Fibroblast of villous mesenchyme (primary cell): Measurements from ENCODE around the gene PEPD. TPM values are rescaled to one million over a fixed set of nuclear protein-coding genes. Genes with fewer than 3 reads are reported as not detected.

Source experiments
- DNase-seq: peaks from one replicate; pipeline ENCODE4 v3.0.0-alpha.2; 2010; ENCODE audit warnings: low read depth
- H3K4me3 ChIP-seq: 2 replicates; pipeline ENCODE4 v1.5.1; 2011; ENCODE audit warnings: low read depth, mild to moderate bottlenecking, low read length
- CTCF ChIP-seq: IDR thresholded peaks from 2 replicates; pipeline ENCODE4 v1.5.1; 2012; ENCODE audit warnings: low read depth, mild to moderate bottlenecking, low read length; ENCODE audit not compliant: insufficient read depth
- total RNA-seq: library from RNA; depleted of rRNA; stranded (reverse); fragments of >200 nt; gene quantifications from 2 replicates; pipeline ENCODE4 v1.2.3, GENCODE V29; 2012

PEPD gene
- total RNA-seq, 1 donor, result 66.1 TPM

GRCh38 chr19:33554391-33554790 lies 32.8 kb upstream of the PEPD start:
- no peak for TF ChIP-seq CTCF
- DNase-seq, result no peak
- H3K4me3 ChIP-seq, result no peak overlapping the region

DNA sequence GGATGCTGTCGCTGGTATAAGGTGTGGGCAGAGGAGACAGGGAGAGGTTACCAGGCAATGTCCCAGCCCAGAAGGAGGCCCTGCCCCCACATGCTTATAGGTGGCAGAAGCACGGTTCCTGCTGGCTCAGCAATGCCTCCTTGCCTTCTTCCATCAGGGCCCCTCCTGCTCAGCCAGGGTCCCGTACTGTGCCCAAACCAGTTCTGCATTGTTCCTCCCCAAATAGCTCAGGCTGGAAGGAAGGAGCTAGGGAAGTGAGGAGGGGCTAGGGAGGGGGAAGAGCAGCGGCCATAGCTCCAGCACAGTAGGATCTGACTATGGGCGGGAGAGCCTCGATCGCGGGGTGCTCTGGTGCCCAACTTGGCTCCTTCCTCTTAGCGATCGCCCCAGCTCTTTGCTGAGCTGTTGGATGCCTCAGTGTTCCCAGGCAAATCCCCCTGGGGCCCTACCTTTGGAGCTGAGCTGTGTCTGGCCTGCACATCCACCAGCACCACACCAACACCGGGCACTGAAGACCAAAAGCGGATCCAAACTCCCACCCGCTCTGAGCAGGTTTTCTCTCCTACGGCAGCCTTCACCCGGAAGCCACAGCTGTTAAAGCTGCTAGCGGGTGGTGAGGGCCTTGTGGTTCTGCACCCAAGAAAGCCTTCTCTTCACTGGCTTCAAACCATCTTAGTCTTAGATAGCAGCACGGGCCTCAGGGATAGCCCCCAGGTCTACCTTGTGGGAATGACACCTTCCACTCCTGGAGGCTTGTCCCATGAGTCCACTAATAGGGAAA lies 32.1 kb upstream of the PEPD start:
- TF ChIP-seq CTCF, result no peak

GRCh38 chr19:33552928-33553279 lies 31.3 kb upstream of the PEPD start:
- no peak for DNase-seq
- TF ChIP-seq CTCF, result no peak
- H3K4me3 ChIP-seq, result no peak overlapping the region

More for the DNA sequence above, 32.1 kb upstream of the PEPD start:
- no peak overlapping the region for H3K4me3 ChIP-seq
- DNase-seq, result no peak

DNA sequence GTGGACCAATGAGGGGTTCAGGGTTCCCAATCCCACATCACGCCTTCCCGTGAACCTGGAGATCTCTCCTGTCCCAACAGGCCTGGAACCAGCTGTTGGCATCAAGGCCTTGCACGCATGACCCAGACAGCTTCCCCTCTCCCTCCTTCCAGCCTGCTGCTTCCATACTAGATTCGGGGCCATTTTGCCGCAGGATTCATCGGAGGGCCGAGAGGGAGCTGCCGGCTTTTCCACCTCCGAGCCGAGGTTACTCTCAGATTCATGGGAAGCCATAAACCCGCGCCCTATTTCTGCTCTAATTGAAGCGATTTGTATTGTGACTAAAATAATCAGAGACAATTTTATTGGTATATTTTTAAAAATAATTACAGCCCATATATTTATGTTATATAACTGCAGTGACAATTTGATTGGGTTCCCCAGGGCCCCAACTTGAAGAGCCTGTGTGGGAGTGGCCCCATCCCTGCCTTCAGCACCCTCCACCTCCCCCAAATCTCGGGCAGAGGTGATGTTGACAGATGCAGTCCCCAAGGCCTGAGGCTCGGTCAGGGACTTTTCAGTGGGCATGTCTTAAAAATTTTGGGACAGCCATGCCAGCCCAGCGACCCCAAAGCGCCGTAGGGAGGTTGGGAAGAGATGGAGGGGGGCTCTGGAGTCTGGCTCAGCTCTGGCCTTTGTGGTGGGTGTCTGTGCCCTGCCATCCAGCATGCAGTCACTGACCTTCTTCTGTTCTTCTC lies 30.8 kb upstream of the PEPD start:
- H3K4me3 ChIP-seq, result no peak overlapping the region
- DNase-seq, result no peak
- no peak for TF ChIP-seq CTCF

- H3K4me3 ChIP-seq, result no peak overlapping the region
- DNase-seq, result no peak
- TF ChIP-seq CTCF, result no peak
Measured at GRCh38 chr19:33551676-33552075, 30.1 kb upstream of the PEPD start.

DNA sequence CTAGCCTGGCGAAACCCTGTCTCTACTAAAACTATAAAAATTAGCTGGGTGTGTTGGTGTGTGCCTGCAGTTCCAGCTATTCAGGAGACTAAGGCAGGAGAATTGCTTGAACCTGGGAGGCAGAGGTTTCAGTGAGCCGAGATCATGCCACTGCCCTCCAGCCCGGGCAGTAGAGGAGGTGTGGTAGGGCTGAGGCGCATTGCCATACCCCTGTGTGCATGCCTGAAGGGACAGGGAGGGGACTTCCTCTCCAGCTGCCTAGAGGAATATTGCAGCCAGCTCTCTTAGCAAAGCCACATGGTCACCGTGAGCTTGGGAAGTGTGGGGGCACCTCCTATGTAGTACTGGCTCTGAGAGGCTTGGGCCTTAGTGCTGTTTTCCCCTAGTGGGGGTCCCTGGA lies 29.2 kb upstream of the PEPD start:
- H3K4me3 ChIP-seq, result no peak overlapping the region
- no peak for TF ChIP-seq CTCF
- DNase-seq, result no peak
